Left kidney (tissue), 2 donors: ENCODE measurements around the gene KCNJ16. TPM values are rescaled to one million over a fixed set of nuclear protein-coding genes. Genes with fewer than 3 reads are reported as not detected.

Source experiments
- DNase-seq: peaks from one replicate; pipeline ENCODE4 v3.0.0-alpha.2; 2013
- polyA plus RNA-seq: library from polyadenylated mRNA; unstranded; fragments of 120-200 nt; gene quantifications from one replicate; pipeline ENCODE4 v1.2.1, GENCODE V29; 2013; ENCODE audit not compliant: insufficient read length

Gene KCNJ16
- polyA plus RNA-seq, 1 donor: 180 TPM

GRCh38 chr17:70095455-70095854 is 20.4 kb downstream of the KCNJ16 start:
- no peak for DNase-seq

- DNase-seq: no peak
Observed at GRCh38 chr17:70096861-70097260, 21.8 kb downstream of the KCNJ16 start.

- DNase-seq: no peak
Observed at GRCh38 chr17:70098030-70098429, 23.0 kb downstream of the KCNJ16 start.

GRCh38 chr17:70099294-70099693 is 24.3 kb downstream of the KCNJ16 start:
- no peak for DNase-seq

- DNase-seq: no peak
Observed at GRCh38 chr17:70099884-70100283, 24.9 kb downstream of the KCNJ16 start.

GRCh38 chr17:70100983-70101382 is 26.0 kb downstream of the KCNJ16 start:
- DNase-seq: no peak

- DNase-seq: no peak
Observed at GRCh38 chr17:70102531-70102930, 27.5 kb downstream of the KCNJ16 start.

- no peak for DNase-seq
Observed at GRCh38 chr17:70104791-70105523, 29.9 kb downstream of the KCNJ16 start.

- DNase-seq: no peak
Observed at GRCh38 chr17:70105641-70106040, 30.6 kb downstream of the KCNJ16 start.

GRCh38 chr17:70106551-70106950 is 31.5 kb downstream of the KCNJ16 start:
- no peak for DNase-seq

GRCh38 chr17:70107441-70107840 is 32.4 kb downstream of the KCNJ16 start:
- DNase-seq: no peak

GRCh38 chr17:70107904-70108565 is 33.0 kb downstream of the KCNJ16 start:
- DNase-seq: no peak

GRCh38 chr17:70109497-70109896 is 34.5 kb downstream of the KCNJ16 start:
- DNase-seq: no peak

- no peak for DNase-seq
Observed at GRCh38 chr17:70110443-70110880, 35.4 kb downstream of the KCNJ16 start.

GRCh38 chr17:70111201-70111600 is 36.2 kb downstream of the KCNJ16 start:
- no peak for DNase-seq

GRCh38 chr17:70114405-70114804 is 39.4 kb downstream of the KCNJ16 start:
- DNase-seq: no peak

- DNase-seq: no peak
Observed at GRCh38 chr17:70115126-70115525, 40.1 kb downstream of the KCNJ16 start.

GRCh38 chr17:70116919-70117318 is 41.9 kb downstream of the KCNJ16 start:
- no peak for DNase-seq

- no peak for DNase-seq
Observed at GRCh38 chr17:70119545-70119944, 44.5 kb downstream of the KCNJ16 start.

GRCh38 chr17:70119983-70120382 is 45.0 kb downstream of the KCNJ16 start:
- DNase-seq: no peak

GRCh38 chr17:70120425-70120824 is 45.4 kb downstream of the KCNJ16 start:
- no peak for DNase-seq

- DNase-seq: no peak
Observed at GRCh38 chr17:70121126-70121525, 46.1 kb downstream of the KCNJ16 start.

- DNase-seq: no peak
Observed at GRCh38 chr17:70123193-70123592, 48.2 kb downstream of the KCNJ16 start.

GRCh38 chr17:70124723-70125122 is 49.7 kb downstream of the KCNJ16 start:
- DNase-seq: no peak
